ENCODE results near the gene CASP14.

The CASP14 gene

GRCh38 chr19:15048885-15049541 is at the start of gene CASP14:
CASP14 (plus strand) TSS chr19:15049480; CDS start chr19:15052252, 2,772 bp downstream.
- TF ChIP-seq EZH2 (IDR thresholded peaks at IDR 0.05; ENCODE audit: borderline replicate concordance, low read depth, low read length, severe bottlenecking) (no peak), CTCF (IDR thresholded peaks at IDR 0.05; ENCODE audit: borderline replicate concordance, extremely low read depth, low read length, poor library complexity, severe bottlenecking) (no peak)
- no peak within 1 kb of the TSS for H3K9ac ChIP-seq (ENCODE audit: low read depth, low read length)

GRCh38 chr19:15008308-15008707 is 41.0 kb upstream of the CASP14 start:
- no peaks in the 10 kb centered on the region for H3K27me3 ChIP-seq (ENCODE audit: insufficient read depth, low read length, poor library complexity)
- no peak for ATAC-seq (ENCODE audit: insufficient read depth, low read depth)

More at GRCh38 chr19:15048885-15049541, at the start of gene CASP14:
- no peak for ATAC-seq (ENCODE audit: insufficient read depth, low read depth)
- DNase-seq, result no peak
- Histone ChIP-seq H3K4me1 (ENCODE audit: insufficient read depth, low read length) (no peaks in the 10 kb centered on the region), H2AFZ (ENCODE audit: low read depth, low read length) (no peak within 1 kb of the TSS), H3K4me2 (ENCODE audit: insufficient read depth, low read length) (no peak within 1 kb of the TSS), H3K79me2 (ENCODE audit: insufficient read depth, low read length) (no peaks in the 10 kb centered on the region), H3K4me3 (ENCODE audit: low read depth in 1 of 2, low read length in 2 of 2) (no peak within 1 kb of the TSS), H4K20me1 (ENCODE audit: insufficient read depth, low read length) (no peaks in the 10 kb centered on the region), H3K9me3 (ENCODE audit: insufficient read depth, low read length, severe bottlenecking) (no peaks in the 10 kb centered on the region), H3K36me3 (ENCODE audit: insufficient read depth, low read length) (no peaks in the 10 kb centered on the region), H3K27ac (ENCODE audit: low read length) (no peak within 1 kb of the TSS), H3K27me3 (ENCODE audit: insufficient read depth, low read length, poor library complexity) (no peaks in the 10 kb centered on the region)

GRCh38 chr19:15010501-15011300 is 38.6 kb upstream of the CASP14 start:
- no peak for DNase-seq
- Histone ChIP-seq H3K4me2 (ENCODE audit: insufficient read depth, low read length) (no peak overlapping the region), H4K20me1 (ENCODE audit: insufficient read depth, low read length) (no peaks in the 10 kb centered on the region), H3K36me3 (ENCODE audit: insufficient read depth, low read length) (no peaks in the 10 kb centered on the region), H3K4me1 (ENCODE audit: insufficient read depth, low read length) (no peaks in the 10 kb centered on the region), H3K9ac (ENCODE audit: low read depth, low read length) (no peak overlapping the region), H3K27me3 (ENCODE audit: insufficient read depth, low read length, poor library complexity) (no peaks in the 10 kb centered on the region), H3K4me3 (ENCODE audit: low read depth in 1 of 2, low read length in 2 of 2) (no peak overlapping the region), H2AFZ (ENCODE audit: low read depth, low read length) (no peak overlapping the region), H3K9me3 (ENCODE audit: insufficient read depth, low read length, severe bottlenecking) (no peaks in the 10 kb centered on the region), H3K27ac (ENCODE audit: low read length) (no peak overlapping the region), H3K79me2 (ENCODE audit: insufficient read depth, low read length) (no peaks in the 10 kb centered on the region)
- TF ChIP-seq CTCF (IDR thresholded peaks at IDR 0.05; ENCODE audit: borderline replicate concordance, extremely low read depth, low read length, poor library complexity, severe bottlenecking) (no peak), EZH2 (IDR thresholded peaks at IDR 0.05; ENCODE audit: borderline replicate concordance, low read depth, low read length, severe bottlenecking) (no peak)
- ATAC-seq (ENCODE audit: insufficient read depth, low read depth), result no peak

More at GRCh38 chr19:15008308-15008707, 41.0 kb upstream of the CASP14 start:
- Histone ChIP-seq H3K4me3 (ENCODE audit: low read depth in 1 of 2, low read length in 2 of 2) (no peak overlapping the region), H3K9me3 (ENCODE audit: insufficient read depth, low read length, severe bottlenecking) (no peaks in the 10 kb centered on the region), H2AFZ (ENCODE audit: low read depth, low read length) (no peak overlapping the region), H3K27ac (ENCODE audit: low read length) (no peak overlapping the region), H3K9ac (ENCODE audit: low read depth, low read length) (no peak overlapping the region), H3K36me3 (ENCODE audit: insufficient read depth, low read length) (no peaks in the 10 kb centered on the region), H3K4me1 (ENCODE audit: insufficient read depth, low read length) (no peaks in the 10 kb centered on the region), H3K4me2 (ENCODE audit: insufficient read depth, low read length) (no peak overlapping the region), H3K79me2 (ENCODE audit: insufficient read depth, low read length) (no peaks in the 10 kb centered on the region), H4K20me1 (ENCODE audit: insufficient read depth, low read length) (no peaks in the 10 kb centered on the region)
- no peak for DNase-seq
- no peak for TF ChIP-seq CTCF (IDR thresholded peaks at IDR 0.05; ENCODE audit: borderline replicate concordance, extremely low read depth, low read length, poor library complexity, severe bottlenecking)
- no peak for TF ChIP-seq EZH2 (IDR thresholded peaks at IDR 0.05; ENCODE audit: borderline replicate concordance, low read depth, low read length, severe bottlenecking)
